Measurements from ENCODE around the gene PKNOX2. TPM values are rescaled to one million over a fixed set of nuclear protein-coding genes. Genes with fewer than 3 reads are reported as not detected.

Gene PKNOX2
- total RNA-seq, 4 donors from 2014 or later: 0.40 to 5.9 (median 1.1) TPM; not detected in 1

- intact Hi-C loops (cut with DNase I): no loop called here
- no peaks in the 10 kb centered on the region for H3K9me3 ChIP-seq
- TF ChIP-seq POLR2A (IDR thresholded peaks at IDR 0.05): no peak
- no peak for TF ChIP-seq CTCF (IDR thresholded peaks at IDR 0.05)
- no peaks in the 10 kb centered on the region for H3K36me3 ChIP-seq
- no peak for DNase-seq
- H3K4me3 ChIP-seq: no peak overlapping the region
- peaks cover 0 to 21% (median 0%) of the 10 kb centered on the region in 4 donors for H3K27me3 ChIP-seq
- H3K4me1 ChIP-seq: no peaks in the 10 kb centered on the region
- H3K27ac ChIP-seq: no peak overlapping the region
Observed at GRCh38 chr11:125136001-125136400, 28.6 kb upstream of the PKNOX2 start.

- Histone ChIP-seq H3K27me3 (peaks cover 0 to 44% (median 0%) of the 10 kb centered on the region in 4 donors), H3K36me3 (no peaks in the 10 kb centered on the region), H3K4me1 (peaks cover 0 to 7% (median 6%) of the 10 kb centered on the region in 3 donors), H3K9me3 (no peaks in the 10 kb centered on the region), H3K27ac (no peak overlapping the region), H3K4me3 (no peak overlapping the region)
- intact Hi-C loops (cut with DNase I): no loop called here
- TF ChIP-seq CTCF (IDR thresholded peaks at IDR 0.05) (no peak), POLR2A (IDR thresholded peaks at IDR 0.05) (no peak)
- 72 to 75% methylated on average over 7 to 8 of the region's 8 CpGs for WGBS, 2 donors
- no peak for DNase-seq
Observed at GRCh38 chr11:125138966-125139365, 25.6 kb upstream of the PKNOX2 start.

- WGBS, 2 donors: 45 to 47% methylated on average over 3 of the region's 3 CpGs
- Histone ChIP-seq H3K9me3 (no peaks in the 10 kb centered on the region), H3K4me3 (no peak overlapping the region), H3K36me3 (no peaks in the 10 kb centered on the region), H3K4me1 (peaks cover 0 to 7% (median 6%) of the 10 kb centered on the region in 3 donors), H3K27ac (no peak overlapping the region), H3K27me3 (peaks cover 0 to 50% (median 0%) of the 10 kb centered on the region in 4 donors)
- DNase-seq: no peak
- TF ChIP-seq POLR2A (IDR thresholded peaks at IDR 0.05) (no peak), CTCF (IDR thresholded peaks at IDR 0.05) (no peak)
- intact Hi-C loops (cut with DNase I): loop anchor here (5.0 kb wide), 1 partner anchor 177 kb away; no protein-coding TSS in a partner anchor
Observed at GRCh38 chr11:125139778-125140177, 24.8 kb upstream of the PKNOX2 start.

DNA sequence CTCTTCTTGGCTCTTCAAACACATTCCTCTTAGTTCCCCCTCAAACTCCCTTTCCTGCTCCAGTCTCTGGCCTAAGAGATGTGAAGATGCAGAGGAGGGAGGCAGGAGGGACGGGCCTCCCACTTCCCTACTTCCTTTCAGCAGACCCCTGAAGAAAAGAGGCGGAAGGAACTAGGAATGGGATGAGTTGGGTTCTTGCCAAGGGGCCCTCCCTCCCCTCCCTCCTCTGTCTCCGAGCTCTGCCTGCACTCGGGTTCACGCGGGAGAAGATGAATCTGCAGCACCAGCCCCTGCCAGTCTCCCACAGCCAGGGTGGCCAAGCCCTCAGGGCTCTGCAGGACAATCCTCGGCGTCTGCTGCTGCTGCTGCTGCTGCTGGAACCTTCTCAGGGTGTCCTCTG, 24.3 kb upstream of the PKNOX2 start:
- intact Hi-C loops (cut with DNase I): loop anchor here (5.0 kb wide), 1 partner anchor 178 kb away; no protein-coding TSS in a partner anchor
- no peaks in the 10 kb centered on the region for H3K9me3 ChIP-seq
- peaks cover 0 to 51% (median 0%) of the 10 kb centered on the region in 4 donors for H3K27me3 ChIP-seq
- H3K27ac ChIP-seq: no peak overlapping the region
- TF ChIP-seq POLR2A (IDR thresholded peaks at IDR 0.05): no peak
- no peak for TF ChIP-seq CTCF (IDR thresholded peaks at IDR 0.05)
- no peaks in the 10 kb centered on the region for H3K36me3 ChIP-seq
- WGBS, 2 donors: 17 to 80% methylated on average over 2 to 7 of the region's 8 CpGs
- H3K4me3 ChIP-seq: no peak overlapping the region
- peaks cover 0 to 7% (median 6%) of the 10 kb centered on the region in 3 donors for H3K4me1 ChIP-seq
- DNase-seq: no peak

DNA sequence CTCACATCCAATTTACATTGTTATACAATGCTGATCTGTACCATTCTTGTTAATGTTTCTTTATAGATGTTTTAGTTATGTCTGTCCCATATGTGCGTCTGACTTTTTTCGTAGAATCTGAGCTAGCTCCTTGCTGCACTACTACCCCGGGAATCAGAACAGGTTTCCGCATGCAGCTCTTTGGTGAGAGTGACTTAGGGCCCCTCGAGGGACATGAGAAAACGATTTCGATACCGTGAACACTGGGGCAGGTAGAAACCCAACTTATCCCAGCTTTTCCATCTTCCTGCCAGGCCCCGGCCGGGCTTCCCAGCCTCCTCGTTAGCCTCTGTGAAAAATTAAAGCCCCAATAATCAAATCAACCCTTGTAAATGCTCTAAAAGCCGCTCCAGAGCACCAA, 23.4 kb upstream of the PKNOX2 start:
- TF ChIP-seq CTCF (IDR thresholded peaks at IDR 0.05) (no peak), POLR2A (IDR thresholded peaks at IDR 0.05) (no peak)
- 44 to 59% methylated on average over 12 of the region's 12 CpGs for WGBS, 2 donors
- DNase-seq: no peak
- intact Hi-C loops (cut with DNase I): loop anchor here (5.0 kb wide), 1 partner anchor 179 kb away; no protein-coding TSS in a partner anchor
- H3K4me3 ChIP-seq: no peak overlapping the region
- H3K36me3 ChIP-seq: no peaks in the 10 kb centered on the region
- H3K27me3 ChIP-seq: peaks cover 0 to 51% (median 0%) of the 10 kb centered on the region in 4 donors
- H3K27ac ChIP-seq: no peak overlapping the region
- H3K4me1 ChIP-seq: peaks cover 0 to 7% (median 6%) of the 10 kb centered on the region in 3 donors
- H3K9me3 ChIP-seq: no peaks in the 10 kb centered on the region

Data from esophagus squamous epithelium (tissue), 5 donors.